ENCODE results near the gene TTLL5. TPM values are rescaled to one million over a fixed set of nuclear protein-coding genes. Genes with fewer than 3 reads are reported as not detected.

The TTLL5 gene
- total and polyA plus RNA-seq, 7 donors, result 4.8 to 36.6 (median 17.9) TPM

GRCh38 chr14:75871181-75871880 is 210.3 kb downstream of the TTLL5 start:
- H3K27me3 ChIP-seq, result no peaks in the 10 kb centered on the region
- TF ChIP-seq EP300 (IDR thresholded peaks at IDR 0.05) (no peak), POLR2AphosphoS5 (IDR thresholded peaks at IDR 0.05) (no peak), CTCF (IDR thresholded peaks at IDR 0.05) (no peak), POLR2A (IDR thresholded peaks at IDR 0.05) (no peak)
- WGBS, 2 donors, result 19 to 55% methylated on average over 6 of the region's 6 CpGs
- H3K4me3 ChIP-seq, result no peak overlapping the region
- no peaks in the 10 kb centered on the region for H3K9me3 ChIP-seq
- intact Hi-C loops (cut with DNase I), result no loop called here
- no peak overlapping the region for H3K27ac ChIP-seq
- H3K4me1 ChIP-seq, result peaks cover 0 to 37% (median 35%) of the 10 kb centered on the region in 4 donors
- no peak for DNase-seq
- no peaks in the 10 kb centered on the region for H3K36me3 ChIP-seq

DNA sequence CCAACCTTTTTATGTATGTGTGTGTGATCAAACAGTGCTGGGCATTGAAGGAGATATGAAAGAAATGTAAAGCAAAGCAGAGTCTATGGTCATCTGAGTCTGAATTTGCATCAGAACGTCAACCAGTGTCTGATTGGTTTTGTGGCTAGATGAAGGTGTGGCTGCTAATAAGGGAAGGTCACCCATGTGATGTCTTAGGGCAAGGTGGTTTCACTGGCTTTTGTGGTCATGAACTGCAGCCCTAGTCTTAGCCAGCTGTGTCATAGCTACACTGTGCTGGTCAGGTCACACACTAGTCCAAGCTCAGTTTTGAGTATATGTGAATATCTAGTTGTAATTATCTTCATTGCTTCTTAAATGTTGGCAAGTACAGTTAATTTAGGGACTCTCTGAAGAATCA is 214.9 kb downstream of the TTLL5 start:
- intact Hi-C loops (cut with DNase I), result no loop called here
- Histone ChIP-seq H3K36me3 (no peaks in the 10 kb centered on the region), H3K9me3 (no peaks in the 10 kb centered on the region), H3K27me3 (no peaks in the 10 kb centered on the region), H3K4me1 (peaks cover 0 to 21% (median 17%) of the 10 kb centered on the region in 4 donors), H3K4me3 (no peak overlapping the region), H3K27ac (peak overlapping the region; percentile 5 to 49 (median 36))
- DNase-seq, result no peak
- 58 to 65% methylated on average over 1 of the region's 1 CpG for WGBS, 2 donors
- TF ChIP-seq EP300 (IDR thresholded peaks at IDR 0.05) (no peak), POLR2AphosphoS5 (IDR thresholded peaks at IDR 0.05) (no peak), POLR2A (IDR thresholded peaks at IDR 0.05) (no peak), CTCF (IDR thresholded peaks at IDR 0.05) (no peak)

DNA sequence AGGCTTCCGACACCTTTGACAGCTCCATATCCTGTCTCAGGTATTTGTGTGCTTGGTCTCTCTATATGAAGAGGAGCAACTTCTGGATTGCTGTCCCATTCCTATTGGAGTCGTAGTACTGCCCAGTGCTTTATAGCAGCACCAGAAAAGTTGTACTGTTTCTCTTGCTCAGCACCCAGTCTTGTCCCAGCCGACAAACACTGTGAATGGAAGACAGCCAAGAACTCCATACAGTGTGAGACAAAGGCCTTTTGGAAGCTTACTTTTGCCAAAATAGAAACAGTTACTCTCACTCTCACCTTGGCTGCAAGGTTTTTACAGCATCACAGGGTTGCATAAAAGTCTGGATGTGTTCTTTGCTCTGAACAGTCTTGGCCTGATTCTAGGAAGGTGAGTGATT is 215.5 kb downstream of the TTLL5 start:
- peak overlapping the region; percentile 5 to 49 (median 36) for H3K27ac ChIP-seq
- no peaks in the 10 kb centered on the region for H3K27me3 ChIP-seq
- H3K9me3 ChIP-seq, result no peaks in the 10 kb centered on the region
- 53 to 76% methylated on average over 3 of the region's 3 CpGs for WGBS, 2 donors
- no peak for DNase-seq
- no peak for TF ChIP-seq CTCF (IDR thresholded peaks at IDR 0.05)
- no peak for TF ChIP-seq POLR2AphosphoS5 (IDR thresholded peaks at IDR 0.05)
- no peak for TF ChIP-seq POLR2A (IDR thresholded peaks at IDR 0.05)
- TF ChIP-seq EP300 (IDR thresholded peaks at IDR 0.05), result no peak
- intact Hi-C loops (cut with DNase I), result no loop called here
- peaks cover 0 to 21% (median 17%) of the 10 kb centered on the region in 4 donors for H3K4me1 ChIP-seq
- no peak overlapping the region for H3K4me3 ChIP-seq
- no peaks in the 10 kb centered on the region for H3K36me3 ChIP-seq

- no peak for DNase-seq
- intact Hi-C loops (cut with DNase I), result no loop called here
- TF ChIP-seq CTCF (IDR thresholded peaks at IDR 0.05) (no peak), POLR2AphosphoS5 (IDR thresholded peaks at IDR 0.05) (no peak), POLR2A (IDR thresholded peaks at IDR 0.05) (no peak), EP300 (IDR thresholded peaks at IDR 0.05) (no peak)
- peak overlapping the region; percentile 5 to 49 (median 27) for H3K27ac ChIP-seq
- 81 to 95% methylated on average over 1 of the region's 1 CpG for WGBS, 2 donors
- H3K27me3 ChIP-seq, result no peaks in the 10 kb centered on the region
- H3K4me1 ChIP-seq, result peaks cover 0 to 21% (median 17%) of the 10 kb centered on the region in 4 donors
- H3K4me3 ChIP-seq, result no peak overlapping the region
- no peaks in the 10 kb centered on the region for H3K9me3 ChIP-seq
- H3K36me3 ChIP-seq, result no peaks in the 10 kb centered on the region
Measured at GRCh38 chr14:75877292-75877691, 216.2 kb downstream of the TTLL5 start.
